Measurements from ENCODE around the gene HAP1.

Gene HAP1

DNA sequence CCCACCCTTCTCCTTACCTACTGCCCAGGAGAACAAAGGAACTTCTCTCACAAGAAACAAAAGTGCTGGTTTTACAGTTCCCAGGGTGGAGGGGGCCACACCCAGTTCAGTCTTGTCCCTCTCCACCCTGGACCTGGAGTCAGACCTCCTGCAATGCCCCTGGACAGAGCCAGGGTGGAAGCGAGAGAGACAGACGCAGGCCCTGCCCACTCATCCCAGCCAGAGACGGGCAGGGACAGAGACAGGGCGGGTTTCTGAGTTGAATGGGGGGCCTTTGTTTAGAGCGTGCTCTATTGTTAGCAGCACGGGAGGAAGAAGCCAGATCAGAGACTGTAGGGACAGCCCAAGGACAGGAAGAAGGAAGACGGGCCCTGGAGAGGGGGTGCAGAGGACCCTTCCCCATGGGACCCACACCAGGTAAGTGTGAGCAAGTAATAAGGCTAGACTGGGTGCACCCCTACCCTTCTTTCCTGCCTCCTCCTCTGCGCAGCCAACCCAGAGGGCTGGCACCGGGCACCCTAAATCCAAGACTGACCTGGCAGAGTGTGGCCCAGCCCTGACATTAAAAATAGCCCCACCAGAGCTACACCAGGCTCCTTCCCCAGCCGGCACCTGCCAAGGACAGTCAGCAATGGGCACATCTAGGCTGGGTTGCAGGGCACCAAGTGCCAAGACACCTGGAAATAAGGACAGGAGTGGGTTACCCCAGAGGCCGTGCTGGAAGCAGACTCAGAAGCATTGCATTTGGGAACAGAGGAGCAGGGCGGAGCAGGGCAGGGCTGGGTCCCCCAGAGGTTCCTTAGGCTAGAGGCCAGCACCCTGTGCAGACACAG lies 41.2 kb upstream of the HAP1 start:
- no peak overlapping the region for H3K4me3 ChIP-seq (ENCODE audit: low read length)
- TF ChIP-seq, protein P1, sequence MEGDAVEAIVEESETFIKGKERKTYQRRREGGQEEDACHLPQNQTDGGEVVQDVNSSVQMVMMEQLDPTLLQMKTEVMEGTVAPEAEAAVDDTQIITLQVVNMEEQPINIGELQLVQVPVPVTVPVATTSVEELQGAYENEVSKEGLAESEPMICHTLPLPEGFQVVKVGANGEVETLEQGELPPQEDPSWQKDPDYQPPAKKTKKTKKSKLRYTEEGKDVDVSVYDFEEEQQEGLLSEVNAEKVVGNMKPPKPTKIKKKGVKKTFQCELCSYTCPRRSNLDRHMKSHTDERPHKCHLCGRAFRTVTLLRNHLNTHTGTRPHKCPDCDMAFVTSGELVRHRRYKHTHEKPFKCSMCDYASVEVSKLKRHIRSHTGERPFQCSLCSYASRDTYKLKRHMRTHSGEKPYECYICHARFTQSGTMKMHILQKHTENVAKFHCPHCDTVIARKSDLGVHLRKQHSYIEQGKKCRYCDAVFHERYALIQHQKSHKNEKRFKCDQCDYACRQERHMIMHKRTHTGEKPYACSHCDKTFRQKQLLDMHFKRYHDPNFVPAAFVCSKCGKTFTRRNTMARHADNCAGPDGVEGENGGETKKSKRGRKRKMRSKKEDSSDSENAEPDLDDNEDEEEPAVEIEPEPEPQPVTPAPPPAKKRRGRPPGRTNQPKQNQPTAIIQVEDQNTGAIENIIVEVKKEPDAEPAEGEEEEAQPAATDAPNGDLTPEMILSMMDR (conservative IDR thresholded peaks at IDR 0.05; ENCODE audit: low read depth, low read length), result no peak
- DNase-seq (ENCODE audit: low read depth), result no peak

DNA sequence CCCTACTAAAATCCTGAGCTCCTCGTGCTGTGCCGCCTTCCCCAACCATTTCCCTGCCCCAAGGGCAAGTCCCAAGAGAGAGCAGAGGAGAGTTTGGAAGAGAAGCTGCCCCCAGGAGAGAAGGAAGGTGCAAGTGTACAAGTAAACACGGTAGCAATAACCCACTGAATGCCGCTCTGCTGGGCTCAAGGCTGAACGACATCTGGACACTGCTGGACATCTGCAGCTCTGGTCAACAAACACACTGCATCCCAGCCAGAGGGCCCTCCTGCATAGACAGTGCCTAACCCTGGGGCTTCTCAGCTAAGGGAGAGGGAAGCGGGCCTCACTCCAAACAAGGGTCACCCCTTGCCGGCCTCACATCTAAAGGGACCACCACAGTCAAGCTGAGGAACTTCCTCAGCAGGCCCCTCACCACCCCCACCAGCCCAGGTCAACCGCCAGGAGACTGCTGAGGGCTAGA lies 39.3 kb upstream of the HAP1 start:
- H3K4me3 ChIP-seq (ENCODE audit: low read length), result no peak overlapping the region
- DNase-seq (ENCODE audit: low read depth), result no peak
- TF ChIP-seq, protein P1 (conservative IDR thresholded peaks at IDR 0.05; ENCODE audit: low read depth, low read length), result no peak

DNA sequence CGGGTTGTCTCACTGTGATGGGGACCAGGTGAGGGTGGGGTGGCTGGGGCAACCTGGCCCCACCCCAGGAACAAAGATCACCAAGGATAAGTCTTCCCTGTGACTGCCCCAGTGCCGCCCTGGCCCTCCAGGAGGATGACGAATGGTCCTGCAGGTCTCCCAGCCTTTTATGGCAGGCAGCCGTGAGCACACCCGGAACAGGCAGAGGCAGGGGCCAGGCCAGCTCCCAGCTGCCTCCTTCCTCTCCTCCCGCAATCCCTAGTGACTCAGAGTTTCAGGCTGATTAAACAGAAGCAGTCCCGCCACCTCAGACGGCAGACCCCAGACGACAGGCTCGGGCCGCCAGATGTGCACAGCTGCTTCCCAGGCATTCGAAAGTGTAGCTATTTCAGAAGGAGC lies 38.7 kb upstream of the HAP1 start:
- H3K4me3 ChIP-seq (ENCODE audit: low read length), result no peak overlapping the region
- TF ChIP-seq, protein P1 (conservative IDR thresholded peaks at IDR 0.05; ENCODE audit: low read depth, low read length), result no peak
- no peak for DNase-seq (ENCODE audit: low read depth)

DNA sequence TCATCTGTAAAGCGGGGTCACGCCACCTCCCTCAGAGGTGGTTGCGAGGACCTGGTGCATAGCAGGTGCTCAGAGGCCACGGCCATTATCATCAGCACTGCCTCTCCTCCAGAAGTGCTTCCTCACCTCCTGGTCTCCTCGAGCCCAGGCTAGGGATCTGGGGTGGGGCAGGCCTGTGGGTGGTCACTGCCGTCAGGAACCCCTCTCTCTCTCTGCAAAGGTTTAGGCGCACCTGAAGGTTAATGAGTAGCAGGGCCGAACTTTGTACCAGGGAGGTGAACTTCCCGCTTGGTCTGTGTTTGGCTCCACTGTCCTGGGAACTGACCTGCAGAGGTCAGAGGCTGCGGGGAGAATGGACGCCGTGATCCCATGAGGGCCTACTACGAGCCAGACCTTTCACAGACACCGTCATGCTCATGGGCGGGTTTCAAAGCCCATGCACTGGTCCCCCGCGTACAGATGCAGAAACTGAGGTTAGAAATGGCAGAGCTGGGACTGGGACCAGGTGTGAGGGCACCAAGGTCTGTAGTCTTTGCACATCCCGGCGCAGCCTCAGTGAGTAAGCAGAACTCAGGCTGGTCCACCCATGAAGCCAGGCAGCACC lies 38.2 kb upstream of the HAP1 start:
- H3K4me3 ChIP-seq (ENCODE audit: low read length), result no peak overlapping the region
- TF ChIP-seq, protein P1 (conservative IDR thresholded peaks at IDR 0.05; ENCODE audit: low read depth, low read length), result no peak
- no peak for DNase-seq (ENCODE audit: low read depth)

DNA sequence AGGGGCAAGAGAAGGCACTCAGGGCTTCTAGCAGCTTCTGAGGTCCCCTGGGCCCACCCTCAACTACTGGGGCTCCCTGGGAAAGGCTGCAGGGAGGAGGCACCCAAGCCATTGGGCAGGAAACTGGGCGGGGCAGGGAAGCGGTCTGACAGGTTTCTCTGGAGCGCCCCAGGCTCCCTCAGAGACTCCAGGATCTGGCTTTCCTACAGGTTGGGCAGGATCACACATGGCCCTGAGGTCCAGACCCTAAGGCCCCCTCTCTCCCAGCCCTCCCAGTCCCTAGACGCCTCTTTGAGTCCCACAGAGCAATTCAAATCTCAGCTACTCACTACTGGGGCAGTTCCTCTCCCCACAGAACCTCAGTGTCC lies 37.8 kb upstream of the HAP1 start:
- no peak overlapping the region for H3K4me3 ChIP-seq (ENCODE audit: low read length)
- DNase-seq (ENCODE audit: low read depth), result no peak
- TF ChIP-seq, protein P1 (conservative IDR thresholded peaks at IDR 0.05; ENCODE audit: low read depth, low read length), result no peak

DNA sequence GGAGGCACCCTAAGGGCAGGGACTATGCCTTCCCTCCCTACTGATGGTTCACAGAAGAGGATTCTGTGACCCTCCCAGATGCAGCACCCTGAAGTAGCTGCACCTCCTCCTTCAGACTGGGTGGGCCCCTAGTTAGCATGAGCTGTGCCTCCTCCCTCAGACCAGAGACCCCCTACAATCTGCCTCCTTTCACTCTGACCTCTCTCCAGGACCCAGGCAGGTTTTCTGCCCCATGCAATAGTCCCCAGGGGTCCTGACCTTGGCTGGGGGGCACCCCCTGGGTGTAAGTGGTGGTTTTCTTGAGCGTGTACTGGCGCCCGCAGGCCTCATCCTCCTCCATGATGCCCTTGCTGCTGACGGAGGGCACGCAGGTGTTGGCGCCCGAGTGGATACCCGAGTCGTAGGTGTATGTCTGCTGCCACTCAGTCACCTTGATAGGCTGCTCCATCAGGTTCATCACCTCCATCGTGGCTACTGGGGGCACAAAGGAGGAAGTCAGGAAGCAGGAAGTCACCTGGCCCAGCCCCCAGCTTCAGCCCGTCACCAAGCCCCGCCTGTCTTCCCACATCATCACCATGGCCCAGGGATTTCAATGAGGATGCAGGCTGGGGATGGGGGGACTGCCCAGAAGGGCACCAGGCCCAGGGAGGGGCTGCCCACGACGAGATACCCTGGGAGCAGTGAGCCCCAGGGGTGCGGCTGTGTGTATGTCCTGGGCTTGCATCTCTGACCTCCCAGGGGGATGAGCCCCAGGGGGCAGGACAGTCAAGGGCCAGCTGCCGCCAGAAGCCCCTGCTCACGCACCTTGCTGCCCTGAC lies 37.2 kb upstream of the HAP1 start:
- no peak overlapping the region for H3K4me3 ChIP-seq (ENCODE audit: low read length)
- DNase-seq (ENCODE audit: low read depth), result no peak
- TF ChIP-seq, protein P1 (conservative IDR thresholded peaks at IDR 0.05; ENCODE audit: low read depth, low read length), result no peak
